ENCODE data around the gene TUBB1.

- TF ChIP-seq CTCF (IDR thresholded peaks at IDR 0.05) (no peak), POLR2A (IDR thresholded peaks at IDR 0.05) (no peak)
These were observed 28.9 kb downstream of the TUBB1 start for GRCh38 chr20:59047938-59048680.
